ENCODE data around the gene ETFRF1.
A peak's percentile ranks its signal among the peaks of the same experiment; 100 is the strongest.

Gene ETFRF1, protein sequence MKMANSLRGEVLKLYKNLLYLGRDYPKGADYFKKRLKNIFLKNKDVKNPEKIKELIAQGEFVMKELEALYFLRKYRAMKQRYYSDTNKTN

DNA sequence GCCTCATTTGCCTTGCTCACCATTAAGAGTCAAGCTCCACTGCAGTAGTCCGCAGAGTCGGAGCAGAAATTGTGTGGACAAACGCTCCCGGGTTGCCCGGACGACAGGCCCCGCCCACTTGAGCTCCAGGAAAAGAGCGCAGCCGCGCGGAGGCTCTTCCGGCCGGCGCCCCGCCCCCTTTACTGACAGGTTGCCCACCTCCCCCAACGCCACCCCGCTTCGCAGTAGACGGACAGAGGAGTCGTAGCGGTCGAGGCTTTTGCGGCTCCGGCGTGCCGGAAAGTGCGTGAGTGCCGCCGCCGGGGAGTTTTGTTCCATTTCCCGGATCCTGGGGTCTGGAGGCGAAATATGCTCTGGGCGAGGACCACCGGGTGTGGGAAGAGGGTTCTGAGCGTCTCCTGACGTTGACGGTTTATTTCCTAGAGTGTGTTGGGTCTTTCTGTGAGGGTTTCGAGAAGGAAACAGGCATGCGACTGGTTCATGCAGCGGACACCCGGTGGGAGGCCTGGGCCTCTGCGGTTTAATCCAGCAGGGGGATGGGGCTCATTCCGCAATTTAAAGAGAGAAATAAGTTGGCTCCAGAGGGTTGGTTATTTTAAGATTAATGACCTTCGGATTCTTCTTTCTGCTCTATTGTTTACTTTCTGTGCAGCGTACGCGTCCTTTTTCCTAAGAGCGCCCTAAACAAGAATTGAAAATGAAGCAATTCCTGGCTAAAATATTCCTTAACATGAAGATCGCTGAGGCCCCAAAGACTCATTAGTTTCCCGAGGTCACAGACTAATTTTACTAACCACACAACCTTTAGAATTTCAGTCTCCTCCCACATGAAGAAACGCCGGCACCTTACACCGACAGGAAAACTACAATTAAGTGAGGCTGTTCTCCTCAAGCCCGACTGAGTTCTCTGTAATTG is at the start of gene ETFRF1, which contains the start of gene DNAI7:
Gene ETFRF1 (plus strand): TSS at position 182 of the 916 bp plus-strand sequence. CDS start 8,720 bp downstream, outside the sequence.
Gene DNAI7 (minus strand): TSS at position 105 of the 916 bp plus-strand sequence. CDS start 82 bp downstream, at position 23.
- peak; percentile 70 to 71 for DNase-seq (ENCODE audit: low read depth in 2 of 2)

DNA sequence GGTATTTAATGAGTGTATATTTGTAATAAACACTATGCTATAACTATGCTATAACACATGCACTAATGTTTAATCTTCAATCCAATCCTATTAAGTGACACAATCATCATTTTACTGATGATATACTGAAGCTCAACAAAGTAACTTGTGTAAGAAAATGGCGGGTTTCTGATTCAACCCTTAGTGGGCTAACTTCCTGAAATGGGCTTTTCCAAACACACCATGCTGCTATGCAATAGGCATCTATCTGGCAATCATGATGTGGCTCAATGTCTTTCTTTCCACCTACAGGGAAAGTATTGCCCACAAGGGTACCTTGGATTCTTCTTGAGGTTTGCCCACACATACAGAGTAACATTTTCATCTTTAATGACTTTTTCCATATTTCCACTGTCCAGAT is 48.4 kb upstream of the ETFRF1 start:
- no peak for DNase-seq (ENCODE audit: low read depth in 2 of 2)

DNA sequence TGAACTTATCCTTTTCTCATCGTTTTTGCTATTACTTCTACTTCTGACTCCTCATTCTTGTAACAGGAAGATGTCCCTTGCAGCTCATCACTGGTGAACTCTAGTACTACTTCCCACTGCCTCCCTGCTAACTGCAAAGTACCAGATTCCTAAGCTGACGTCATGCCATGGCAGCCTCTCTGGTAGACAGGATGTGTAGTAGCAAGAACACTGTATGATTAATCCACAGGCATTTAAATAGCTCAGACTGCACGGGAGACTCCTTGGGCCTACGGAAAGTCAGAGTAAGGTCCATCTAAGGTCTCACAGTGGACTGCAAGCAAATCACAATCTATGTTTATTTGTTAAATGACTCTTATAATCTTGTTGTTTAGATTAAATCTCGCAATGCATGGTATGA is 43.6 kb upstream of the ETFRF1 start:
- peak; percentile 81 for DNase-seq (ENCODE audit: low read depth in 2 of 2)

DNA sequence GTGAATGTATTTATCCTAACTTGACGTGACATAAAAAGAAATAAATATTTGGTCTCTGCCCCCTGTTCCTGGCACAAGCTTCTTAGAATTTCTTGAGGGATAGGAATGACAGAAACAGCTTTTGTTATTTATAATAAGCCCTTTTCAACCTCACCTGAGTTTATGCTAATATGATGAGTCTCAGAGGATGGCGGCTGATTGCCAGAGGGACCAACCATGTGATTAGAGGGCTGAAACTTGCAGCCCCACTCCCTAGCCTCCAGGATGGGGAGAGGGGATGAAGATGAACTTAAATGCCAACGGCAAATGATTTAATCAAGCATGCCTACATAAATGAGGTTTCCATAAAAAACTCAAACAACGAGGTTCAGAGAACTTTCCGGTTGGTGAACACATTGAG is 43.0 kb upstream of the ETFRF1 start:
- DNase-seq (ENCODE audit: low read depth in 2 of 2), result no peak

DNA sequence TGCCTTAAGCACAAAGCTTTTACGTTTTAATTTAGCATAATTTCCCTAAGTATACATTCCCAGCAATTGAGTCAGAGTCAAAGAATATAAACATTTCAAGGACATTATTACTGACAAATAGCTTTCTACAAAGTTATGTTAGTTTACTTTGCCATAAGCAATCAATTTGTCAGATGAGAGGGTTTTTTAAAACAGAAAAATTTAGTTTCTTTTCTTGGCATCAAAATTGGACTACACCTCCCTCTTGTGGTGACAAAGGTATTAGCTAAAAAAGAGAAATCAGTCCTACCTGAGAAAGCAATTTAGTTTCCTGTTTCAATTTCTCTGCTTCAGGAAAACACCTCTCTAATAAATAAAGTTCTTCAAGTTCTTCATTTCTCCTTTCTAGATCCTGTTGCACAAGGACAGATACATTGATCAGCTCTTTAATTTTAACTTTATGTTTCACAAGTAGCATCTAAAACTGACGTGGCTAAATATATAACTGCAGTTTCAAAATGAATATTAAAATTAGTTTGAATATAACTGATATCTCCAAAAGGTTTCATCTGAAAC is 39.9 kb upstream of the ETFRF1 start:
- DNase-seq (ENCODE audit: low read depth in 2 of 2), result peak in 1 of 2 experiments; percentile 7

DNA sequence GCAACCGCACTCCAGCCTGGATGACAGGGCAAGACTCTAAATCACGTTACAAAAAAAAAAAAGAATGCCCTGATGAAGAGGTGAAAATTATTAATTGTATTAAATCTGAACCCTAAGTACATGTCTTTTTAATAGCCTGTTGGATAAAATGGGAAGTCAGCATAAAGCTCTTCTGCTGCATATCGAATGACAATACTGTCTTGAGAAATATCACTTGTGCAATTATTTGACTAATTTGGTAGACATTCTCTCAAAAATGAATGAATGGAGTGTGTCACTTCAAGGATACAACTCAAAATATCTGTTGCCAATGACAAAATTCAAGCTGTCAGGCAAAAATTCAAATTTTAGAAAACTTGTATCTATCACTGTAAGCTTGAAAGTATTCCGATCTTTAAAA is 39.0 kb upstream of the ETFRF1 start:
- DNase-seq (ENCODE audit: low read depth in 2 of 2), result no peak

DNA sequence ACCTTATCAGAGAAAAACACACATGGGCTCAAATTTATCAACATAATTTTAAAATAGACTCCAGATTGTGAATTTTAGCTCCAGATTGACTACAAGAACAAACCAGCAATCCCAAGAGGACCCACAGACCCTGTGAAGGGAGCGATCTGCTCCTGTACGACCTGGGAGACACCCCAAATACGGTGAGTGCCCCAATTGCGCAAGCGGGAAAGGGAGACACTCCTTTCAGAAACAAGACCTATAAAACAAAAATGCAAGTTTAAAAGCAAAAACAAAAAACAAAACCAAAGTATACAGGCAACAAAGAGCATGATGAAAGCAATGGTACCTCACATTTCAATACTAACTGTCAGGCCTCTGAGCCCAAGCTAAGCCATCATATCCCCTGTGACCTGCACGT is 32.2 kb upstream of the ETFRF1 start:
- DNase-seq (ENCODE audit: low read depth in 2 of 2), result no peak

DNA sequence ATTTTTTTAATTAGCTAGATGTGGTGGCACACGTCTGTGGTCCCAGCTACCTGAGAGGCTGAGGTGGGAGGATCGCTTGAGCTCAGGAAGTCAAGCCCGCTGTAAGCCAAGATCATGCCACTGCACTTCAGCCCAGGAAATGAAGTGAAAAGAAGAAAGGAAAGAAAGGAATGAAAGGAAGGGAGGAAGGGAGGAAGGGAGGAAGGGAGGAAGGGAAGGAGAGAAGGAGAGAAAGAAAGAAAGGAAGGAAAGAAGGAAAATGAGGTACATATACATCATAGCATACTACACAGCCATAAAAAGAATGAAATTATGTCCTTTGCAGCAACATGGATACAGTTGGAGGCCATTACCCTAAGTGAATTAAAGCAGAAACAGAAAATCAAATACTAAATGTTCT is 12.3 kb upstream of the ETFRF1 start:
- no peak for DNase-seq (ENCODE audit: low read depth in 2 of 2)

DNA sequence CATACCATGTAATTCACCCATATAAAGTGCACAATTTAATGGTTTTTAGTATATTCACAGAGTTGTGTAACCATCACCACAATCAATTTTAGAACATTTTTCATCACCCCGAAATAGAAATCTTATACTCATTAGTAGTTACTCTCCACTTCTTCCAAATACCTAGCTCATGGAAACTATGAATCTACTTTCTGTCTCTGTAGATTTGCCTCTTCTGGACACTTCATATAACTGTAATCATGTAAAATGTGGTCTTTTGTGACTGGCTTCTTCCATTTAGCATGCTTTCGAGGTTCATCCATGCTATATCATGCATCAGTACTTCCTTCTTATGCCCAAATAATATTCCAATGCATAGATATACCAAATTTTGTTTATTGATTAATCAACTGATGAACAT is 10.9 kb upstream of the ETFRF1 start:
- DNase-seq (ENCODE audit: low read depth in 2 of 2), result no peak

DNA sequence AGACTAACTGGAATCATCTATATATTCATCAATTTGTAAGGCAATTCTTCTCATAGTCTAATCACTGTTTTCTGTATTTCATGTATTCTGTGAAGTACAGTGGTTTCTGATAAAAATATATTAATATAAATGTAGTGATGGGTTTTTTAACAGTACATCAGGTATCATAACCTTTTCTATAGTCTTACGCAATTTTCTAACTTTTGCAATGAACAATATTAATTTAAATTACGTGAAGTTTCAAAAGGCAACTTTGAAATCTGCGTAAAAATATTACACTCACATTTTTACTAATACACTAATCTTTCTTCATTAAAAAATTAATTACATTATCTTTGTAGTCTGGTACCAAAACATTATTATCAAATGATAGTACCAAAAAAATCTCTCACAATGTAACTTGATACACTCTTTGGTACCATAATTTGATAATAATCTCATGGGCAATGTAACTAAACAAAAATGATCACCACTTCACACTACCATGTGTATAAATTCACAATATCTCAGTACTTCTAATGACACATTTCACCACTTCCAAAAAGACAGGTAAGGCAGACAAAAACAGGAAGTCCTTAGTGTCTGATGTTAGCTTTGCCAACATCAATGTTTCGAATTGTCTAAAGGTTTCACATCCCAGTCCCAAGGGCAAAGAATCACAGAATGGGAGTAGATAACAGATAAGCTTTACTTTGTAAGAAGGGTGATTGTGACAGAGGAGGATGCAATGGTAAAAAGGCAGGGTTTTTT is 8.8 kb upstream of the ETFRF1 start:
- no peak for DNase-seq (ENCODE audit: low read depth in 2 of 2)

DNA sequence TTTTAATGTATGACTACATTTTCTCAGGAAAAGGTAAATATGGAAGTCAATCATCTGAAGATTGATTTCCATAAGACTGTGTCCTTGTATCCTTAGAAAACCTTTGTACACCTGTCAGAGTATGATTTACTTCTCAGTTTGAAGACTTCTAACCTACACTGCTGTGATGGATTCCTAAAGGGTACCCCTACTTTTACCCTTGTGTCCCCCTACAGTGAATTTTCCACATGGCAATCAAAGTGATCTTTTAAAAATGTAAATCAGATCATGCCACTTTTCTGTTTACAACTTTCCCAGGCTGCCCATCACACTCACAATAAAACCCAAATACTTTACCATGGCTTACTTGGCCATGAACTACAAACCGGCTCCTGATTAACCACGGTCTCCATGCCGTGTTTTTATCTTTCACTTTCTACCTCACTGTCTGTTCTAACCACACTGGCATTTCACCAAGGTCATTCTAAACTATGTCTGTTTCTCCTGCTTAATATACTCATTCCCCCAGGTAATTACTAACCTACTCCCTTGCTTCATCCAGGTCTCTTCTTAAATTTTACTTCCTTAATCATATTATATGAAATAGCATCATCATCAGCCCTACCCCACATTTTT is 8.1 kb upstream of the ETFRF1 start:
- no peak for DNase-seq (ENCODE audit: low read depth in 2 of 2)

DNA sequence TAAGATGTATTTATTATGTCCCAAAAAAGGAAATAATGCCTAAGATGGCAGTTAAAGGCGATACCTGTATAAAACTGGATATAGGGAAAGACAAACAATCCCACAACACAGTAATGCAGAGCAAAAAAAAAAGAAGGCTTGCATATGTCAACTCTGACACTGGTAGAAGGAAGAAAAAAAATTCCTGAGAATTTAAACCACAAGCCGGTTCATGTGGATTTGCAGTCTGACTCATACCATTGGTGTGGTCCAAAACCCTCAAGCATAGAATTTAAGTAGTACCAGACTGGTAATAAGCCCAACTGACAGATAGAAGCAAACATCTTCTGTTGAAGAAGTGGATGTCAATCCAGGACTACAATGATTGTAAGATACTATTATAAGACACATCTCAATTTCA is 7.3 kb upstream of the ETFRF1 start:
- peak; percentile 83 to 87 for DNase-seq (ENCODE audit: low read depth in 2 of 2)

DNA sequence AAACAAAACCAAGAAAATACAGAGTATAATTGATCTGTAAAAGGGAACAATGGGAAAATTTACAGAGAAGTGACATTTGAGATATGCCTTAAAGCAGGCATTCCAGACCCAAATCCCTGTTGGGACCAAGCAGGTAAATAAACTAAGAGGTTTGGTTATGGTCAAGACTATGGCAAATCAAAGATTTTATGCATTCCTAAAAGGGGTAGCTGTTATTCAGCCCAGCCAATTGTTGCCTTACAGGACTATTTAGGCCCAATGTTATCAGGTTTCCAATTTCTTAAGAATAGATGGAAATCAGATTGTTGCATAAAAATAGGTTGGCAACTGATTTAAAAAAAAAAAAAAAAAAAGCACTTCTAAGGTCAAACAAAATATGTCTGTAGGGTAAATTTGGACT is 5.4 kb upstream of the ETFRF1 start:
- DNase-seq (ENCODE audit: low read depth in 2 of 2), result no peak

DNA sequence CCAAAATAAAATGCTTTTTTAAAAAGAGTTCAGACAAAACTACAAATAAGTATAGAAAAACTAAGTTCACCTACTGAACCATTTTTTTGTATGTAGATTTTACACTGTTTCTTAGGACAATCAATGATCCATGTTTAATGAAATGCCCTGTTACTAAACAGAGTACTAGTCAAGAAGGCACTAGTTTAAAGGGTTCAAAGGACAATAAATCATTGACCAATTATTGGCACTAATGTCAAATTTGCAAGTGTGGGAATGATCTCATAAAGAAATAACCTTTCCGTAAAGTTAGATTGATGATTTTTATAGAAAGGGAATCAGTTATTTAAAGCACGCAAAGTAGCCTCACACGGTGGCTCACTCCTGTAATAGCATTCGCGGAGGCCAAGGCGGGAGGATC is 4.2 kb upstream of the ETFRF1 start:
- no peak for DNase-seq (ENCODE audit: low read depth in 2 of 2)

DNA sequence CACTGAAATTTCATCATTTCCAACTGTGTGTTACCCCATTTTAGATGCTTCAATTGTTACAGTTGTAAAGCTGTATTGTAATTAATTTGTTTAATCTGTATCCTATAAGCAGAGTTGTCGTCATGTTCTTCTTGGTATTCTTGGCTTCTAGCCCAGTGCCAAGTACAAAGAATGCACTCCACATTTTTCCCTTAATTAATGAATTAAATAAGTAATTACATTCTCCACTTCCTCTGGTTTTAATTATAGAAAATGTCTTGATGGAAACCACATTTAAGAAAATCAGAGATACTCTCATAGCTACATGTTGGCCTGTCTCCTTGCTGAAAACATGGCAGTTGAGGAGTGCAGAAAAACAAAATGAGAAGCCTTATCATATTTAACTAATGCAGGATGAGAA is 823 bp upstream of the ETFRF1 start:
- peak; percentile 40 for DNase-seq (ENCODE audit: low read depth in 2 of 2)

DNA sequence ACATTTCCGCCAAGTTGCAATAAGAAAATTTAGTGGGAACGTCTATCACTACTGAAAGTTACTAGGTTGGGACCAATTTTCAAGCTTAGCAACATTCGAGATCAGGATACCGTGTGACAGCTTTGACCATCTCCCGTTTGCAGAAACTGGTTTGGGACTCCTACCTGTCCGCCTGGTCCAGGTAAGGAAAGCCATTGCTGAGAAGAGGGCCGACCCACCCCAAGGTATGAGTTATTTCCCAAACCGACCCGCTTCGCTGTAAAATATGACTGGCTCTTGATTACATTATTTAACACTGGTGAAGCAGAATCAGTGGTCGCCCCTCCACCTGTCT is 348 bp upstream of the ETFRF1 start:
- DNase-seq (ENCODE audit: low read depth in 2 of 2), result no peak

DNA sequence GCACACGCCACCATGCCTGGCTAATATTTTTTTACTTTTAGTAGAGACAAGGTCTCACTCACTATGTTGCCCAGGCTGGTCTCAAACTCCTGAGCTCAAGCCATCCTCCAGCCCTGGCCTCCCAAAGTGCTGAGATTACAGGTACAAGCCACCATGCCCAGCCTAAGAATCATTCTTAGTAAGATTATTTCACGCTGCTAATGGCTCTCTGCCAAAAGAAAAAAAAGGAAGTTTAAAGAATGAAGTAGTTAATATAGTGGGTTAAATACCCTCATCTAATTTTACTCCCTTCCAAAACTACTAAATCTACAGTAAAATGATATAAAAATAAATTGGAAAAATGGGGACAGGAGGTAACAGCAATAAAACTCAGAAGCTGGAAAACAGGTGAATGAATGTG is 2.6 kb downstream of the ETFRF1 start:
- no peak for DNase-seq (ENCODE audit: low read depth in 2 of 2)

DNA sequence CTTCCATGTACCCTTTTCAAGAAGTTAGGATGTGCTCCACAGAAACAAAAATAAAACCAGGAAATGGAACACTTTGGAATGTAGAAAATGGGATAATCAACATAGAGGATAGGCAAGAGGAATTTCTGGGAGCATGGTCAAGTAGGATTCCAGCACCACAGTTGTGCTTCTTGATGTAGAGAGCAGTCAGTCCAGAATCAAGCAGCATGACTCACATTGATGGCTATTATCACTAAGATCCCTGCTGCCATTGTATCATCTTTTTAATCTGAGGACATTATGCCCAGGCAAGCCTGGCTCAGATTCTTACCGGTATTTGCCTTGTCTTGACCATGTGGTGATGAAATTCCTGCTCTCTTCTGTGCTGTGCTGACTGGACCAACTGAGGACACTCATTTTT is 5.7 kb downstream of the ETFRF1 start:
- peak; percentile 26 to 36 for DNase-seq (ENCODE audit: low read depth in 2 of 2)

DNA sequence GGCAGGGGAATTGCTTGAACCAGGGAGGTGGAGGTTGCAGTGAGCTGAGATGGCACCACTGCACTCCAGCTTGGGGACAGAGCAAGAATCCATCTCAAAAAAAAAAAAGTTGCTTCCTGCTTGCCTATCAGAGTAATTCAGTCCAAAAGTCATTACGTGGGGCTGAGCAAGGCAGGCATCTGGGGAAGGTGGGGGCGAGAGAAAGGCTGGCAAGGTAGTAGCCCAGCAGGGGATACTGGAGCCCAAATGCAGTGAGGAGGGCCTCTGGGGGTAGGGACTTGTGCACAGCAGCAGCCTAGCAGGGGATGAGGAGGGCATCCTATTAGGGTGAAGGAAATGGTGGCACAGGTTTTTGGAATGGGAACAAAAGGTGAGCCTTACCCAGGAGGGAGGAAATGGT is 7.1 kb downstream of the ETFRF1 start:
- DNase-seq (ENCODE audit: low read depth in 2 of 2), result no peak

DNA sequence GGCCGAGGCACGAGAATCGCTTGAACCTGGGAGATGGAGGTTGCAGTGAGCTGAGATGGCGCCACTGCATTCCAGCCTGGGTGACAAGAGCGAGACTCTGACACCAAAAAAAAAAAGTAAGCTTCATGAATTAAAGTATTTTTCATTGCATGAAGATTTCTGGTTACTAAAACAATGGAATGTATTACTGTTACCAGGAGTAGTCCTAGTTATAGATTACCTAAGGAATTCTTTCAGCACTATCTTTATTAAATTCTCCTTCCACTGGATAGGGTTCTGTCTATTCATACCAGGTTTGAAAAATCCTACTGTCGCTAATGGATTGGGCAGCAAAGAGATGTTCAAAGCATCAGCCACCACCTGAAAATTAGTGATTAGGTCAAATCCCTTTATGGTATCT is 12.4 kb downstream of the ETFRF1 start:
- DNase-seq (ENCODE audit: low read depth in 2 of 2), result no peak

DNA sequence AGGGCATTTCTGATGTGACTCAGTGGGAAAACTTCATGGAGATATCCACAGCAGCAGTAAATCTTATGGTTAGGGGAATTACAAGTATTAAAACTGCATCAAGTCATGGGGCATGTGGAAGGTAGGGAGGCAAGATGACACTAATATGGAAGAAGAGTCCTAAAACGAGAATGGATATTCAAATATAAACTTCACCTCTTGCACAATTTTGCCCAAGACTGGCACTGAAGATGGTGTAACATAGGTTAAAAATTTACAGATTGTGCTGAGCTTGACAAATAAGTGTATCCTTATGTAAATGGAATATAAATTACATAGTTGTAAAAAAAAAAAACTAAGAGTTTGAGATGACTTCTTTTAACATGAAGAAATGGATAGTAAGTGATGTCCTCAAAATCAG is 12.8 kb downstream of the ETFRF1 start:
- DNase-seq (ENCODE audit: low read depth in 2 of 2), result no peak

DNA sequence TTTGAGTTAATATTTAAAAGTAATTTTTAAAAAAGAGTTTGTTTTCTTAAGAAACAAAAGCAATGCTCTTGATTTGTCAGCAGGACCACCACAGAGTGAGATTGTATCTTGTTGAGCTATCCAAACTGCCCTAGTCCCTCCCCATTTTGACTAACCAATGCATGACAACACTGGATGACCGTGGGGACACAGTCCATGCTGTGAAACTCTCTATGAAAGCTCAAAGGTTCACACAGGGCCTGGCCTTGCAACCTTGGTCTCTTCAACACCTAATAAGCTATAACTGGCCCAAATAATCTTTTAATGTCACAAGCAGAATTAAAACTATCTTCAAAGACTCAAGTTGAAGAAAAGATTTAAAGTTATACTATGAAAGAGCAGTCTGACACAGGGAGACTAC is 13.5 kb downstream of the ETFRF1 start:
- no peak for DNase-seq (ENCODE audit: low read depth in 2 of 2)
